LoVo (cell line): ENCODE measurements around the gene KLHL26.

Experiments used
- DNase-seq: peaks from one replicate; pipeline ENCODE4 v3.0.0-alpha.2; 2016; ENCODE audit warnings: low spot score

Gene KLHL26

GRCh38 chr19:18718846-18719458 lies 82.1 kb downstream of the KLHL26 start:
- DNase-seq = no peak

- no peak for DNase-seq
These were observed 82.7 kb downstream of the KLHL26 start for GRCh38 chr19:18719541-18719940.
